CD4-positive, alpha-beta T cell (primary cell): Measurements from ENCODE around the gene CFAP52. TPM values are rescaled to one million over a fixed set of nuclear protein-coding genes. Genes with fewer than 3 reads are reported as not detected.

Source experiments
- ATAC-seq: fragments of 200-7000 bp; cut with Tn5 transposase; one replicate; pipeline ENCODE4 v1.10.0; 2022; ENCODE audit warnings: mild to moderate bottlenecking; ENCODE audit not compliant: poor library complexity
- CTCF ChIA-PET: fragments of 350-600 bp; sonication (Branson Sonifier 250); formaldehyde crosslinking; loops from one replicate; lab custom pipeline; 2021; ENCODE audit warnings: antibody characterized with exemption, inconsistent platforms; lab: Charles Lee
- POLR2A ChIA-PET: fragments of 350-600 bp; sonication (Branson Sonifier 250); formaldehyde crosslinking; loops from one replicate; lab custom pipeline; 2021; ENCODE audit warnings: antibody characterized with exemption, inconsistent platforms; lab: Charles Lee
- DNase-seq, 14 experiments: peaks; one replicate each; pipeline ENCODE4 v3.0.0-alpha.2; 2013 to 2020; ENCODE audit warnings: mixed read lengths in 2 of 14
- H3K27ac ChIP-seq, 2 donors: one replicate each; pipeline versions ENCODE4 v1.5.1 to v1.7.0; 2013; ENCODE audit warnings: low read length in 2 of 2, low read depth in 1 of 2, mild to moderate bottlenecking in 1 of 2
- H3K27me3 ChIP-seq, 2 experiments: 1 replicate in 1 of 2; 2 replicates in 1 of 2; pipeline versions ENCODE4 v1.6.1 to v1.7.0; 2013; ENCODE audit warnings: low read length in 2 of 2, control low read depth in 1 of 2, mild to moderate bottlenecking in 1 of 2, moderate library complexity in 1 of 2; ENCODE audit not compliant: insufficient read depth in 2 of 2, control insufficient read depth in 1 of 2
- H3K36me3 ChIP-seq: one replicate; pipeline ENCODE4 v1.6.1; 2013; ENCODE audit warnings: low read length, control low read depth; ENCODE audit not compliant: insufficient read depth
- H3K4me1 ChIP-seq: one replicate; pipeline ENCODE4 v1.6.1; 2013; ENCODE audit warnings: low read length, control low read depth; ENCODE audit not compliant: insufficient read depth
- H3K4me3 ChIP-seq: one replicate; pipeline ENCODE4 v1.5.1; 2013; ENCODE audit warnings: mild to moderate bottlenecking, low read length, moderate library complexity
- H3K9me3 ChIP-seq, 2 experiments: 1 replicate in 1 of 2; 2 replicates in 1 of 2; pipeline versions ENCODE4 v1.6.1 to v1.7.0; 2013; ENCODE audit warnings: low read length in 2 of 2, mild to moderate bottlenecking in 2 of 2, control low read depth in 1 of 2, moderate library complexity in 1 of 2; ENCODE audit not compliant: control insufficient read depth in 1 of 2, insufficient read depth in 1 of 2
- H3K27ac Mint-ChIP-seq: one replicate; pipeline ENCODE4 v1.8.0; 2020; ENCODE audit warnings: mixed read lengths
- H3K27me3 Mint-ChIP-seq: one replicate; pipeline ENCODE4 v1.8.0; 2021; ENCODE audit warnings: mixed read lengths
- H3K36me3 Mint-ChIP-seq: one replicate; pipeline ENCODE4 v1.8.0; 2021; ENCODE audit warnings: low read depth, mixed read lengths
- H3K4me1 Mint-ChIP-seq: one replicate; pipeline ENCODE4 v1.8.0; 2021; ENCODE audit warnings: low read depth, mixed read lengths
- H3K4me3 Mint-ChIP-seq: one replicate; pipeline ENCODE4 v1.8.0; 2020; ENCODE audit warnings: mild to moderate bottlenecking, mixed read lengths
- H3K9me3 Mint-ChIP-seq: one replicate; pipeline ENCODE4 v1.8.0; 2020; ENCODE audit warnings: mixed read lengths
- CTCF ChIP-seq: fragments of 200-600 bp; IDR thresholded peaks from one replicate; pipeline ENCODE4 v1.8.0; 2022; ENCODE audit warnings: antibody characterized with exemption, mild to moderate bottlenecking
- intact Hi-C, 2 experiments: fragments of 100-400 bp; cut with DNase I in 1 of 2; cut with micrococcal nuclease in 1 of 2; formaldehyde crosslinking; loops; one replicate each; pipeline versions ENCODE4 v1.15.1 to v1.9.0; 2023 to 2025; cut with DNase I, micrococcal nuclease
- total RNA-seq, 174 experiments: library from RNA in 2 of 174; stranded (reverse) in 2 of 174; gene quantifications; one replicate each; pipeline ENCODE4 v1.2.3 and lab custom pipeline; 2021 to 2026

CFAP52 gene
- total RNA-seq, 2 experiments from 2014 or later: not detected

GRCh38 chr17:9672266-9672665 lies 95.8 kb downstream of the CFAP52 start:
- H3K4me3 ChIP-seq: no peak overlapping the region
- H3K36me3 ChIP-seq: no peaks in the 10 kb centered on the region
- H3K4me1 ChIP-seq: no peaks in the 10 kb centered on the region
- POLR2A ChIA-PET: no interaction called here
- Mint-ChIP-seq H3K27me3 (peaks cover 13% of the 10 kb centered on the region), H3K9me3 (no peaks in the 10 kb centered on the region), H3K4me3 (no peak overlapping the region), H3K36me3 (no peaks in the 10 kb centered on the region), H3K4me1 (no peaks in the 10 kb centered on the region), H3K27ac (no peak overlapping the region)
- peaks cover 0 to 4% of the 10 kb centered on the region in 2 experiments for H3K27me3 ChIP-seq
- ATAC-seq (no peak), DNase-seq (no peak)
- intact Hi-C loops: no loop called here
- TF ChIP-seq CTCF: no peak
- H3K9me3 ChIP-seq: no peaks in the 10 kb centered on the region
- H3K27ac ChIP-seq: no peak overlapping the region
- CTCF ChIA-PET: no interaction called here

- no peaks in the 10 kb centered on the region for H3K9me3 ChIP-seq
- H3K4me3 ChIP-seq: no peak overlapping the region
- no peaks in the 10 kb centered on the region for H3K4me1 ChIP-seq
- ATAC-seq (no peak), DNase-seq (no peak)
- peaks cover 13% of the 10 kb centered on the region for H3K27me3 Mint-ChIP-seq
- no peaks in the 10 kb centered on the region for H3K9me3 Mint-ChIP-seq
- H3K4me1 Mint-ChIP-seq: no peaks in the 10 kb centered on the region
- no peaks in the 10 kb centered on the region for H3K36me3 ChIP-seq
- H3K27ac ChIP-seq: no peak overlapping the region
- CTCF ChIA-PET: no interaction called here
- no peak overlapping the region for H3K4me3 Mint-ChIP-seq
- no peak overlapping the region for H3K27ac Mint-ChIP-seq
- POLR2A ChIA-PET: no interaction called here
- no peak for TF ChIP-seq CTCF
- H3K27me3 ChIP-seq: peaks cover 0 to 4% of the 10 kb centered on the region in 2 experiments
- intact Hi-C loops: no loop called here
- H3K36me3 Mint-ChIP-seq: no peaks in the 10 kb centered on the region
Measured at GRCh38 chr17:9672691-9673090, 96.2 kb downstream of the CFAP52 start.

- H3K9me3 ChIP-seq: peaks cover 7 to 13% of the 10 kb centered on the region in 2 experiments
- H3K4me3 ChIP-seq: no peak overlapping the region
- no peaks in the 10 kb centered on the region for H3K36me3 ChIP-seq
- H3K36me3 Mint-ChIP-seq: no peaks in the 10 kb centered on the region
- H3K4me1 ChIP-seq: no peaks in the 10 kb centered on the region
- no peaks in the 10 kb centered on the region for H3K27me3 ChIP-seq
- no peak for ATAC-seq
- CTCF ChIA-PET: no interaction called here
- no peak overlapping the region for H3K4me3 Mint-ChIP-seq
- no peak for TF ChIP-seq CTCF
- POLR2A ChIA-PET: no interaction called here
- H3K27ac Mint-ChIP-seq: no peak overlapping the region
- peaks cover 6% of the 10 kb centered on the region for H3K27me3 Mint-ChIP-seq
- intact Hi-C loops: no loop called here
- no peak overlapping the region for H3K27ac ChIP-seq
- H3K9me3 Mint-ChIP-seq: peaks cover 7% of the 10 kb centered on the region
- no peaks in the 10 kb centered on the region for H3K4me1 Mint-ChIP-seq
- DNase-seq: no peak
Measured at GRCh38 chr17:9676084-9676483, 99.6 kb downstream of the CFAP52 start.
